CD14-positive monocyte (primary cell): Measurements from ENCODE around the gene WFDC12. TPM values are rescaled to one million over a fixed set of nuclear protein-coding genes. Genes with fewer than 3 reads are reported as not detected.
A peak's percentile ranks its signal among the peaks of the same experiment; 100 is the strongest.

Source experiments
- DNase-seq, 3 donors: peaks; one replicate each; pipeline ENCODE4 v3.0.0-alpha.2; 2011 to 2022
- H2AFZ ChIP-seq: 2 replicates; pipeline ENCODE4 v1.6.0; 2012; ENCODE audit warnings: mild to moderate bottlenecking, low read depth, low read length, inconsistent platforms; ENCODE audit not compliant: insufficient read depth, poor library complexity, severe bottlenecking
- H3K27ac ChIP-seq, 2 donors: 1 replicate in 1 of 2; 2 replicates in 1 of 2; pipeline ENCODE4 v1.5.1; 2012 to 2013; ENCODE audit warnings: low read length in 2 of 2, control low read depth in 1 of 2, inconsistent platforms in 1 of 2, low read depth in 1 of 2, mild to moderate bottlenecking in 1 of 2
- H3K27me3 ChIP-seq, 2 donors: one replicate each; pipeline versions ENCODE4 v1.6.0 to v1.6.1; 2011 to 2013; ENCODE audit warnings: low read length in 2 of 2; ENCODE audit not compliant: control insufficient read depth in 2 of 2, insufficient read depth in 2 of 2
- H3K36me3 ChIP-seq, 2 donors: replicated peaks in 1 of 2; 1 replicate in 1 of 2; 2 replicates in 1 of 2; pipeline versions ENCODE4 v1.5.1 to v1.6.1; 2012 to 2013; ENCODE audit warnings: low read length in 2 of 2, control low read depth in 1 of 2, inconsistent platforms in 1 of 2, mild to moderate bottlenecking in 1 of 2; ENCODE audit not compliant: insufficient read depth in 2 of 2, control insufficient read depth in 1 of 2
- H3K4me1 ChIP-seq, 2 donors: 1 replicate in 1 of 2; 2 replicates in 1 of 2; pipeline versions ENCODE4 v1.5.1 to v1.6.1; 2012 to 2013; ENCODE audit warnings: low read length in 2 of 2, control low read depth in 1 of 2, inconsistent platforms in 1 of 2, mild to moderate bottlenecking in 1 of 2, moderate library complexity in 1 of 2; ENCODE audit not compliant: insufficient read depth in 2 of 2, control insufficient read depth in 1 of 2
- H3K4me2 ChIP-seq: replicated peaks from 2 replicates; pipeline ENCODE3; 2012; ENCODE audit warnings: low read length, moderate library complexity, mild to moderate bottlenecking; ENCODE audit not compliant: poor library complexity, severe bottlenecking; ENCODE audit errors: extremely low read depth
- H3K4me3 ChIP-seq, 3 experiments: fragments of 200-600 bp in 1 of 3; sonication (generic) in 1 of 3; replicated peaks in 1 of 3; 1 replicate in 2 of 3; 2 replicates in 1 of 3; pipeline ENCODE4 v1.5.1; 2011 to 2013; ENCODE audit warnings: low read length in 3 of 3, mild to moderate bottlenecking in 3 of 3, control low read depth in 2 of 3, low read depth in 2 of 3, inconsistent platforms in 1 of 3, moderate library complexity in 1 of 3
- H3K79me2 ChIP-seq: 2 replicates; pipeline ENCODE4 v1.6.0; 2012; ENCODE audit warnings: mild to moderate bottlenecking, control low read depth, inconsistent platforms, low read length, moderate library complexity; ENCODE audit not compliant: insufficient read depth
- H3K9ac ChIP-seq: 2 replicates; pipeline ENCODE4 v1.6.0; 2017; ENCODE audit warnings: low read length, mild to moderate bottlenecking; ENCODE audit not compliant: insufficient read depth, poor library complexity, severe bottlenecking
- H3K9me3 ChIP-seq, 2 donors: replicated peaks in 1 of 2; 1 replicate in 1 of 2; 2 replicates in 1 of 2; pipeline versions ENCODE4 v1.5.1 to v1.6.1; 2012 to 2013; ENCODE audit warnings: low read length in 2 of 2, control low read depth in 1 of 2; ENCODE audit not compliant: control insufficient read depth in 1 of 2, insufficient read depth in 1 of 2
- H4K20me1 ChIP-seq: 2 replicates; pipeline ENCODE4 v1.6.0; 2012; ENCODE audit warnings: mild to moderate bottlenecking, low read length, control low read depth, moderate library complexity; ENCODE audit not compliant: insufficient read depth
- H3K27ac Mint-ChIP-seq, 7 donors: one replicate each; pipeline ENCODE4 v1.8.0; 2020; ENCODE audit warnings: mild to moderate bottlenecking in 7 of 7, mixed read lengths in 7 of 7, moderate library complexity in 6 of 7, inconsistent platforms in 2 of 7
- H3K27me3 Mint-ChIP-seq, 3 donors: one replicate each; pipeline ENCODE4 v1.8.0; 2021 to 2022; ENCODE audit warnings: low read depth in 3 of 3, mild to moderate bottlenecking in 3 of 3, mixed read lengths in 3 of 3, moderate library complexity in 3 of 3, inconsistent platforms in 1 of 3
- H3K36me3 Mint-ChIP-seq, 2 donors: one replicate each; pipeline ENCODE4 v1.8.0; 2020; ENCODE audit warnings: mixed read lengths in 2 of 2, inconsistent platforms in 1 of 2, mild to moderate bottlenecking in 1 of 2
- H3K4me1 Mint-ChIP-seq: one replicate; pipeline ENCODE4 v1.8.0; 2020; ENCODE audit warnings: mild to moderate bottlenecking, mixed read lengths
- H3K4me3 Mint-ChIP-seq, 2 donors: one replicate each; pipeline ENCODE4 v1.8.0; 2020; ENCODE audit warnings: mild to moderate bottlenecking in 2 of 2, mixed read lengths in 2 of 2, moderate library complexity in 1 of 2
- H3K9me3 Mint-ChIP-seq, 7 donors: one replicate each; pipeline ENCODE4 v1.8.0; 2020 to 2022; ENCODE audit warnings: mixed read lengths in 7 of 7, mild to moderate bottlenecking in 6 of 7, moderate library complexity in 6 of 7, inconsistent platforms in 2 of 7
- WGBS: methylation state at CpG from one replicate; pipeline ENCODE4 v1.1.5; 2013; ENCODE audit warnings: missing lambda C conversion rate; ENCODE audit not compliant: insufficient coverage; 5-methylcytosine and 5-hydroxymethylcytosine counted together
- intact Hi-C, 2 donors: fragments of 100-400 bp; cut with micrococcal nuclease; formaldehyde crosslinking; loops; one replicate each; pipeline versions ENCODE4 v1.15.0 to v1.15.1; 2023
- polyA plus RNA-seq, 3 donors: library from polyadenylated mRNA; depleted of rRNA in 1 of 3; unstranded in 2 of 3; stranded (reverse) in 1 of 3; fragments of 300-500 nt in 2 of 3; fragments of >200 nt in 1 of 3; fragmentation: Illumina TruSeq in 2 of 3; gene quantifications; 1 replicate in 2 of 3; 2 replicates in 1 of 3; pipeline ENCODE4 v1.2.3, GENCODE V29; 2012 to 2021
- TF ChIP-seq, protein P1 (sequence below): fragments of 200-600 bp; IDR thresholded peaks from one replicate; pipeline ENCODE4 v1.8.0; 2022; ENCODE audit warnings: antibody characterized with exemption, mild to moderate bottlenecking

Gene WFDC12
- polyA plus RNA-seq, 3 donors, result not detected

DNA sequence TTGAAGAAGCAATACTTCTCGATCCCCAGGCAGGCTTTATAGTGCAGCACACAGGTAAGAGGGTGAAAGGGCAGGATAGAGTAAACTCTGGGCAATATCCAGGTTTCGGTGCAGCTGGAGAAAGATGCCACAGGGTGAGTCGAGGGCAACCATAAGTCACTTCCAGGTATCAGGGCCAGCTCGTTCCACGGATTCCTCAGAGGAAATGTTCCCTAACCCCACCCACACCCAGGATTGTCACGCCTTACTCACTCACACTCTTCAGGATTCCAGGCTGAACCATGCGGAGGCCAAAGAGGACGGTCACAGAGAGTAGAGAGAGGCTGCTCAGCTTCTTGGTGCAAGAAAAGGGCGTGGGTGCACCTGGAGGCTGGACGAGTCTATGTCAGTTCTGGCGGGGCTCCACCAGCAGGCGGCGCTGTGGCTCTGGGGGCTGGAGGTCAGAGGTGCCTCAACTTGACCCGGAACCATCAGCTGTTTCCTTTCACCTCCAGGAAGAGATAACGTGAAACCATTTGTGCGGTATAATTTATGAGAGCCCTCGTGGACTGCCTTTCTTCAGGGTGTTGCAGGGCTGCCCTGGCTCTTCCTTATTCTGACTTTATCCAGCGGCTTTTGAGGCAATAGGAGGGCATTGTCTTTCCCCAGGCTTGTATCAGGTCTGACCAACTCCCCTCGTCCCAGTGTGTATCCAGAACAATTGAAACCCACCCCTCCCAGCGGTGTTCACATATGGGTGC is 14.5 kb upstream of the WFDC12 start:
- H3K27me3 ChIP-seq, result peaks cover 0 to 7% of the 10 kb centered on the region in 2 donors
- H3K9me3 ChIP-seq, result no peaks in the 10 kb centered on the region
- peak overlapping the region; percentile 22 for H3K4me2 ChIP-seq
- peak overlapping the region; percentile 6 for H2AFZ ChIP-seq
- H3K27ac Mint-ChIP-seq, result no peak overlapping the region
- H3K9ac ChIP-seq, result no peak overlapping the region
- H4K20me1 ChIP-seq, result no peaks in the 10 kb centered on the region
- H3K9me3 Mint-ChIP-seq, result peaks cover 0 to 4% (median 0%) of the 10 kb centered on the region in 7 donors
- DNase-seq, result peak; percentile 32 to 65 (median 53)
- no peak overlapping the region for H3K4me3 ChIP-seq
- H3K4me3 Mint-ChIP-seq, result no peak overlapping the region
- TF ChIP-seq, protein P1, sequence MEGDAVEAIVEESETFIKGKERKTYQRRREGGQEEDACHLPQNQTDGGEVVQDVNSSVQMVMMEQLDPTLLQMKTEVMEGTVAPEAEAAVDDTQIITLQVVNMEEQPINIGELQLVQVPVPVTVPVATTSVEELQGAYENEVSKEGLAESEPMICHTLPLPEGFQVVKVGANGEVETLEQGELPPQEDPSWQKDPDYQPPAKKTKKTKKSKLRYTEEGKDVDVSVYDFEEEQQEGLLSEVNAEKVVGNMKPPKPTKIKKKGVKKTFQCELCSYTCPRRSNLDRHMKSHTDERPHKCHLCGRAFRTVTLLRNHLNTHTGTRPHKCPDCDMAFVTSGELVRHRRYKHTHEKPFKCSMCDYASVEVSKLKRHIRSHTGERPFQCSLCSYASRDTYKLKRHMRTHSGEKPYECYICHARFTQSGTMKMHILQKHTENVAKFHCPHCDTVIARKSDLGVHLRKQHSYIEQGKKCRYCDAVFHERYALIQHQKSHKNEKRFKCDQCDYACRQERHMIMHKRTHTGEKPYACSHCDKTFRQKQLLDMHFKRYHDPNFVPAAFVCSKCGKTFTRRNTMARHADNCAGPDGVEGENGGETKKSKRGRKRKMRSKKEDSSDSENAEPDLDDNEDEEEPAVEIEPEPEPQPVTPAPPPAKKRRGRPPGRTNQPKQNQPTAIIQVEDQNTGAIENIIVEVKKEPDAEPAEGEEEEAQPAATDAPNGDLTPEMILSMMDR, result peak; percentile 86
- no peaks in the 10 kb centered on the region for H3K36me3 ChIP-seq
- no peaks in the 10 kb centered on the region for H3K36me3 Mint-ChIP-seq
- intact Hi-C loops, result loop anchor here (2.0 to 5.0 kb wide), 2 partner anchors 152 to 154 kb away; no protein-coding TSS in a partner anchor
- H3K4me1 ChIP-seq, result no peaks in the 10 kb centered on the region
- no peaks in the 10 kb centered on the region for H3K4me1 Mint-ChIP-seq
- no peak overlapping the region for H3K27ac ChIP-seq
- WGBS, result 31% methylated on average over 13 of the region's 20 CpGs
- H3K79me2 ChIP-seq, result no peaks in the 10 kb centered on the region
- peaks cover 8 to 18% (median 10%) of the 10 kb centered on the region in 3 donors for H3K27me3 Mint-ChIP-seq

DNA sequence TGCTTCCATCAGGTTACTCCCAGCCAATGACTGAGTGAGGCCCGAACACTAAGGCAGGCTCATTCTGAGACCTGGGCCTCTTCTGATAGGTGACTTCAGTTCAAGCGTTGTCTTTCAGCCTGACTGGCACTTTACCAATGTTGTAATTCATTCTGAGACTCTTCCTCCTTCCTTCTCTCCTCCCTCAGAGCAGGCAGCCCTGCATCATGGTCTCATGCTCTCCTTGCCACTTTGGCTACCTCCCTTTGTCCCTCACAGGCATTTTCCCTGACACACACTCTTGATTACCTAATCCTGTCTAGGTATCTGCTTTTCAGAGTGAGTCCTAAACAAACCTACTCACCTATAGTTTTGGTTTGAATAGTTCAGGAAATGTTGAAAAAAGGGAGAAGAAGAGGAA is 12.6 kb upstream of the WFDC12 start:
- TF ChIP-seq, protein P1, result no peak
- no peak overlapping the region for H3K27ac Mint-ChIP-seq
- H3K27me3 ChIP-seq, result peaks cover 0 to 7% of the 10 kb centered on the region in 2 donors
- H3K4me2 ChIP-seq, result no peak overlapping the region
- intact Hi-C loops, result loop anchor here in 1 of 2 donors (5.0 kb wide), 1 partner anchor 155 kb away; no protein-coding TSS in a partner anchor
- H3K27me3 Mint-ChIP-seq, result peaks cover 11 to 19% (median 12%) of the 10 kb centered on the region in 3 donors
- H3K36me3 Mint-ChIP-seq, result no peaks in the 10 kb centered on the region
- 64% methylated on average over 2 of the region's 2 CpGs for WGBS
- H3K4me1 ChIP-seq, result no peaks in the 10 kb centered on the region
- no peaks in the 10 kb centered on the region for H3K79me2 ChIP-seq
- H3K9ac ChIP-seq, result no peak overlapping the region
- H2AFZ ChIP-seq, result no peak overlapping the region
- no peaks in the 10 kb centered on the region for H3K9me3 ChIP-seq
- no peak overlapping the region for H3K4me3 ChIP-seq
- DNase-seq, result no peak
- peaks cover 0 to 4% (median 0%) of the 10 kb centered on the region in 7 donors for H3K9me3 Mint-ChIP-seq
- no peaks in the 10 kb centered on the region for H4K20me1 ChIP-seq
- H3K4me3 Mint-ChIP-seq, result no peak overlapping the region
- no peaks in the 10 kb centered on the region for H3K36me3 ChIP-seq
- H3K4me1 Mint-ChIP-seq, result no peaks in the 10 kb centered on the region
- H3K27ac ChIP-seq, result no peak overlapping the region
